Choroid plexus epithelial cell (primary cell): ENCODE data around the gene TUSC7.

Experiments used
- DNase-seq: peaks from one replicate; pipeline ENCODE4 v3.0.0-alpha.2; 2010; ENCODE audit warnings: low read depth
- H3K4me3 ChIP-seq: 2 replicates; pipeline ENCODE4 v1.5.1; 2011; ENCODE audit warnings: low read depth, mild to moderate bottlenecking, control low read depth, low read length, moderate library complexity
- CTCF ChIP-seq: conservative IDR thresholded peaks from 2 replicates; pipeline ENCODE4 v1.5.1; 2011; ENCODE audit warnings: low read depth, mild to moderate bottlenecking, control low read depth, inconsistent platforms, low read length, moderate library complexity

Gene TUSC7

DNA sequence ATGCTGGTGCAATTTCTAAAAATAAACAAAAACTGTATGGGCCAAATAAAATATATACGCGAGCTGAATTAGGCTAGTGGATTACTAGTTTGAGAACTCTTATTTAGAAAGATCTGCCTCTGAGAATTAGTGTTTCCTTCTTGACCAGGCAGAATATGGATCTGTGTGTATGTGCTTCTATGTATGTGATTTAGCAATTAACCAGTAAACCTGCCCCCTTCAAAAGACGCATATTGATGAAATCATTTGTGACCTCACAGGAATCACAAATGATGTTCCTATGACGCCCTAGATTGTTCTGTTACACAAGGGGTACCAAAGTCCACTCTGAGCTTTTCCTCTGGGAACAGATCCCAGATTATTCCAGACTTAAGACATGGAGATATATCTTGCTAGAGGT, at the start of gene TUSC7:
Gene TUSC7, plus strand, starts transcription at position 301 of the 400 bp plus-strand sequence.
- no peak within 1 kb of the TSS for H3K4me3 ChIP-seq
- DNase-seq, result no peak
- no peak for TF ChIP-seq CTCF

GRCh38 chr3:116661196-116661595, 48.4 kb upstream of the TUSC7 start:
- H3K4me3 ChIP-seq, result no peak overlapping the region
- no peak for TF ChIP-seq CTCF
- no peak for DNase-seq

GRCh38 chr3:116663161-116664110, 46.1 kb upstream of the TUSC7 start:
- DNase-seq, result no peak
- no peak overlapping the region for H3K4me3 ChIP-seq
- no peak for TF ChIP-seq CTCF

GRCh38 chr3:116667324-116667723, 42.3 kb upstream of the TUSC7 start:
- no peak overlapping the region for H3K4me3 ChIP-seq
- no peak for TF ChIP-seq CTCF
- no peak for DNase-seq

DNA sequence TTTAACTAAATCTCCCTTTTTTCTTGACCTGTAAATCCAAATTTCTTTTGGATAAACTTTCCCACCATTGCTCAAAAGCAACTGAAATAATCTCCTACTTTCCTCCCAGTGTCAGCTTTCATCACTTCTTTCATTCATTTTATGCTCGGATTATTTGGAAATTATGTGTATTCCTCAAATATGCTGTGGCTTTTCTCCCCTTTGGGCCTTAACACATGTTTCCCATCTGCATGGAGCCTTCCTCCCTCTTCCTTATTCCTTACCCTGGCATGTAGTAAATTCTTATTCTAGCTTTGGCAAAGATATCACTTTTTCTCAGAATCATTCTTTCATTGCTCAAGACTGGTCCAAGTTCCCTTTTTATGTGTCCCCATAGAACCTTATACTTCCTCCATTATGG, 41.8 kb upstream of the TUSC7 start:
- no peak for TF ChIP-seq CTCF
- no peak for DNase-seq
- H3K4me3 ChIP-seq, result no peak overlapping the region

- no peak overlapping the region for H3K4me3 ChIP-seq
- TF ChIP-seq CTCF, result no peak
- DNase-seq, result no peak
Measured at GRCh38 chr3:116669576-116669975, 40.0 kb upstream of the TUSC7 start.

GRCh38 chr3:116671151-116671550, 38.4 kb upstream of the TUSC7 start:
- DNase-seq, result no peak
- TF ChIP-seq CTCF, result no peak
- H3K4me3 ChIP-seq, result no peak overlapping the region
